Activated T-helper 1 cell treated with anti-CD3 and anti-CD28 coated beads, Interleukin-12 subunit alpha, Interleukin-12 subunit beta, Interleukin-2, Interleukin-4 antibody, amounts not matched to agents 30 ng/mL and 10 ng/mL and 1 ng/mL, durations not matched to agents 14 hours and 24 hours and 36 hours (primary cell): Measurements from ENCODE around the gene LIME1. TPM values are rescaled to one million over a fixed set of nuclear protein-coding genes. Genes with fewer than 3 reads are reported as not detected.
"Not testable (repeated sequence)": the region's sequence is repeated elsewhere in the genome, so short reads cannot be mapped to it uniquely, and the experiment has no call there.

Experiments
- DNase-seq: peaks from one replicate; pipeline ENCODE4 v3.0.0; 2021; ENCODE audit warnings: low spot score
- H3K27ac Mint-ChIP-seq: one replicate; pipeline ENCODE4 v1.8.0; 2021; ENCODE audit warnings: mild to moderate bottlenecking, mixed read lengths
- H3K27me3 Mint-ChIP-seq: one replicate; pipeline ENCODE4 v1.8.0; 2022; ENCODE audit warnings: mild to moderate bottlenecking, moderate library complexity, mixed read lengths; ENCODE audit not compliant: insufficient read depth
- H3K36me3 Mint-ChIP-seq: one replicate; pipeline ENCODE4 v1.8.0; 2021; ENCODE audit warnings: low read depth, mixed read lengths
- H3K4me1 Mint-ChIP-seq: one replicate; pipeline ENCODE4 v1.8.0; 2021; ENCODE audit warnings: low read depth, mixed read lengths
- H3K4me3 Mint-ChIP-seq: one replicate; pipeline ENCODE4 v1.8.0; 2021; ENCODE audit warnings: mild to moderate bottlenecking, moderate library complexity, mixed read lengths
- H3K9me3 Mint-ChIP-seq: one replicate; pipeline ENCODE4 v1.8.0; 2021; ENCODE audit warnings: mixed read lengths
- intact Hi-C: fragments of 100-400 bp; cut with micrococcal nuclease; formaldehyde crosslinking; loops from one replicate; pipeline ENCODE4 v1.15.1; 2024
- total RNA-seq: library from RNA; stranded (reverse); gene quantifications from 2 replicates; pipeline ENCODE4 v1.2.3, GENCODE V29; 2022

LIME1 gene
- total RNA-seq, 1 donor from 2014 or later: 12.1 TPM

DNA sequence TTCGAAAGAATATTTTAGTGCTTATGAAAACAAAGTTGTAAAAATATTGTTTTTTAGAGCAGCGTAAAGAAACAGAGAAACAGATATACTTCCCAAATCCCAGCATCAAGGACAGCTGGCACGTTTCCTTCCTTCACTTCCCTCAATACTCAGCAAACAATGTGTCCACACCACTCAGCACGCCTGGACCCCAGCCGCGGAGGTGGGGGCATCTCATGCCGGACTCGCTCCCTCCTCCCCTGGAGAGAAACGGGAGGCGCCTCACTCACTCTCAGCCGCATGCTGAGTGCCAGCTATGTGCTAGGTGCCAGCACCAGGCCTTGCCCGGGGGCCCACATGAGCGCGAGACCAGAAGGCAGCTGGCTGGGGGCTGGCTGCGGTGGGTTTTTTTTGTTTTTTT is 37.8 kb downstream of the LIME1 start:
- DNase-seq: no peak
- Mint-ChIP-seq H3K27ac (no peak overlapping the region), H3K36me3 (no peaks in the 10 kb centered on the region), H3K4me3 (no peak overlapping the region), H3K4me1 (no peaks in the 10 kb centered on the region), H3K9me3 (no peaks in the 10 kb centered on the region), H3K27me3 (peaks cover 4% of the 10 kb centered on the region)
- intact Hi-C loops: no loop called here

DNA sequence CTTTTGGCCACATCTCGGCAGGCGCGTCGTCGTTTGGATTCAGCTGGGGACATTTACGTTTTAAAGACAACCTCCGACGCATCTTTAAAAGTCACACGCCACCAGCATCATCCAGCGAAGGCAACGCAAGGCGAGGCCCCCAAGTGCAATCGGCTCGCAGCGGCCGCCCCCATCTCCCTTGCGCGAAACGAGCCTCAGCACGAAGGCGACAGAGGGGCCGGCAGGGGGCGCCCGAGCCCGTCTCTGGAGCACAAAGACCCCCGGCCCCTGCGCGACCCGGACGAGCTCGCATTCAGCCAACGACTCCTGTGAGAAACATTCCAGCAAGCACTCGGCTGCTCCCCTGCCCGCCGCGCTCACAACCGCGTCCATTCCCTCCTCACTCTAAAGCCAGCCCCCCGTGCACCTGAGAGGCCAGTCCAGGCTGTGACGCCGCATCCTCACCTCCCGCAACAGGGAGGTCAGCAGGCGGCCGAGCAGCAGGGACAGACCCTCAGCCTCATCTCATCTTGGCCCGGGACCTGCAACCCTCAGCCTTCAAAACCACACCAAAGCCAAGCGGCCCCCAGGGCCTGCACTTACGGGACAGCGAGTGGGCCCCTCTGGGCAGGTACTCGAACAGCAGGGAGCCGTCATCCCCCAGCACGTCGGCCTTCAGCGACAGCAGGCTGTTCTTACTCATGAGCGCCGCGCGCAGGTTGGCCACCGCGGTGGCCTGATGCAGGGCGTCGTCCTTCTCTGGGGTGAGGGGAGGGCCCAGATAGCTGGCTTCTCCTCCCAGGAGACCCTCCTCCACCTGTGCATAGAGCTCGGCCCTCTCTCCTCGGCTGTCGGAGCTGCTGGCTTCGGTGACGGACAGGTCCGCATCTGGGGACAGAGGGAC is 38.9 kb downstream of the LIME1 start:
- no peak overlapping the region for H3K27ac Mint-ChIP-seq
- H3K36me3 Mint-ChIP-seq: no peaks in the 10 kb centered on the region

DNA sequence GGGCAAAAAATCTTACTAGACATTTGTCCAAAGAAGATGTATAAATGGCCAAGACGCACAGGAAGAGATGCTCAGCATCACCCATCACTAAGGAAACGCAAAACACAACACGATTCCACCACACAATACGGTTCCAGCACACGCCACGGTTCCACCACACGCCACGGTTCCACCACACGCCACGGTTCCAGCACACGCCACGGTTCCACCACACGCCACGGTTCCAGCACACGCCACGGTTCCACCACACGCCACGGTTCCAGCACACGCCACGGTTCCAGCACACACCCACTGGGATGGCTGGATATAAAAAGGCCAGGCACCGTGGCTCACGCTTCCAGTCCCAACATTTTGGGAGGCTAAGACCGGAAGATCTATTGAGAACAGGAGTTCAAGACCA is 40.4 kb downstream of the LIME1 start:
- intact Hi-C loops, H3K9me3 Mint-ChIP-seq, H3K27ac Mint-ChIP-seq, H3K27me3 Mint-ChIP-seq, H3K4me1 Mint-ChIP-seq, H3K36me3 Mint-ChIP-seq, H3K4me3 Mint-ChIP-seq, DNase-seq: not testable (repeated sequence)

More for the DNA sequence above, 38.9 kb downstream of the LIME1 start:
- Mint-ChIP-seq H3K27me3 (peaks cover 3% of the 10 kb centered on the region), H3K9me3 (no peaks in the 10 kb centered on the region), H3K4me1 (no peaks in the 10 kb centered on the region), H3K4me3 (no peak overlapping the region)
- intact Hi-C loops: no loop called here
- no peak for DNase-seq

DNA sequence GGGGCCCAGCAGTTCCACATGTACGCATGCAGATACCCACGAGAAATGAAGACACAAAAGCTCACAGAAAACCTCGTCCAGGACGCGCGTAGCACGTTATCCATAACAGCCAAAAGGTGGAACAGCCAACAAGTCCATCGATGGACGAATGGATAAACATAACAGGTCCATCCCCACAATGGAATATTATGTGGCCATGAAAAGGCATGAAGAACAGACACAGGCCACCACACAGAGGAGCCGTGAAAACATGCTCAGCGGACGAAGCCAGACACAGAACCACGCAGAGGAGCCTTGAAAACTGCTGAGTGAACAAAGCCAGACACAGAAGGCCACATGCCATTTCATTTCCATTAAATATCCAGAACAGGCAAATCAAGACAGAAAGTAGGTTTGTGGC is 41.1 kb downstream of the LIME1 start:
- Mint-ChIP-seq H3K9me3 (no peaks in the 10 kb centered on the region), H3K4me3 (no peak overlapping the region)

DNA sequence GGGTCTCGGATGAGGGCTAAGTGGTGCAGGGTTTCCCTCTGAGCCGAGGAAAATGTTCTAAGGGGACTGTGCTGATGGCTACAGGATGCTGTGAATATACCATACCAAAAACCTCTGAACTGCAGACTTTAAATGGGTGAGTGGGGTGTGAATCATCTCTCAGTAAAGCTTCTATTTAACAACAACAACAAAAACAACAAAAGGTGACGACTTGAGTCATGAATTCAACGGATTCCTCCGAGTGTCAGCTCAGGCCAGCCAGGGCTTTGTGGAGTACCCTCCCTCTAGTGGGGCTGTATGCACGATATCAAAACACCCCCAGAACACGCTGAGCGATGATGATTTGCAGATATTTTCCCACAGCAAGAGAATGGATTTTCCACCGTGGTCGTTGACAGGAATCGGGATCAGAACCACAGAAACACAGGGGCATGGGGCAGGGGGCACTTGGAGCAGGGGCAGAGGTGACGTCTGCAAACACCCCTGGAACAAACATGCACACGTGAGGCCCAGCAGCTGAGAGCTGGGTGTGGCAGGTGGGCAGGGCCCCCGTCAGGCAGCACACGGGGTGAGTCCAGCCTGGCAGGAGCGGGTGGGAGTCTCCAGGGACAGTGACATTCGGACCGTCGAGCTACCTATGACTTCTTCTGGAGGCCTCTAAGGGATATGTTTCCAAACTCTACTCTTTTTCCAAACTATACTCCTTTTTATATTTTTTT is 41.7 kb downstream of the LIME1 start:
- Mint-ChIP-seq H3K27me3 (peaks cover 3% of the 10 kb centered on the region), H3K4me1 (peaks cover 7% of the 10 kb centered on the region), H3K9me3 (no peaks in the 10 kb centered on the region), H3K36me3 (no peaks in the 10 kb centered on the region), H3K4me3 (no peak overlapping the region), H3K27ac (no peak overlapping the region)
- DNase-seq: no peak
- intact Hi-C loops: no loop called here

More for the DNA sequence above, 41.1 kb downstream of the LIME1 start:
- peaks cover 6% of the 10 kb centered on the region for H3K4me1 Mint-ChIP-seq
- no peak overlapping the region for H3K27ac Mint-ChIP-seq
- H3K27me3 Mint-ChIP-seq: peaks cover 3% of the 10 kb centered on the region
- no peak for DNase-seq
- intact Hi-C loops: no loop called here
- H3K36me3 Mint-ChIP-seq: no peaks in the 10 kb centered on the region

DNA sequence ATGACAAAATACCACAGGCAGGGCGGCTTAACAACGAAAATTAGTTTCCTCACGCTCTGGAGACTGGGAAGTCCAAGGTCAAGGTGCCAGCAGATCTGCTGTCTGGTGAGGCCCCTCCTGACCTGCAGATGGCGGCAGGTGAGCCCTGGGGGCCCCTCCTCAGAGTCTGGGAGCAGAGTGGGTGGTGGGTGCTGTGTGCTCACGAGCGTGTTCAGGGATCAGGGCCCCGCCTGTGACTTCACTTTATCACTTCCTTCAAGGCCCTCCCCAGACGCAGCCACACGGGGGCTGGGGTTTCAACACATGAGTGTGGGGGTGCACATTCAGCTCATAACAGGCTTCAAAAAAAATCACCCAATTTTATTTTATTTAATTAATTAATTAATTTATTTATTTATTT is 42.4 kb downstream of the LIME1 start:
- H3K36me3 Mint-ChIP-seq: no peaks in the 10 kb centered on the region
- intact Hi-C loops: no loop called here
- no peaks in the 10 kb centered on the region for H3K9me3 Mint-ChIP-seq
- H3K27ac Mint-ChIP-seq: no peak overlapping the region
- no peak overlapping the region for H3K4me3 Mint-ChIP-seq
- peaks cover 7% of the 10 kb centered on the region for H3K4me1 Mint-ChIP-seq
- H3K27me3 Mint-ChIP-seq: peaks cover 3% of the 10 kb centered on the region
- DNase-seq: no peak

DNA sequence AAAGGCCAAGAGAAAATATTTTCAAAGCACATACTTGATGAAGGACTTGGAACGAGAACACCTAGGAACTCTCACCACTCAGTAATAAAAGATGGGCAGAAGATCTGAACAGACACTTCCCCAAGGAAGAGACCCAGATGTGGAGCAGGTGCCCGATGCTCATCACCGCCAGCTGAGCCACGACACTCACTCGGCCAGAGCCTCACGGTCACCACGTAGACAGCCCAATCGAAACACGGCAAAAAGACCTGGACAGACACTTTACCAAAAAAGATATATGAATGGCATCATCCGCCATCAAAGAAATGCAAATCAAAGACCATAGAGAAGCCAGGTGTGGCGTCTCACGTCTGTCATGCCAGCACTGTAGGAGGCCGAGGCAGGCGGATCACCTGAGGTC is 44.7 kb downstream of the LIME1 start:
- no peaks in the 10 kb centered on the region for H3K36me3 Mint-ChIP-seq
- H3K9me3 Mint-ChIP-seq: no peaks in the 10 kb centered on the region
- DNase-seq: no peak
- H3K27ac Mint-ChIP-seq: no peak overlapping the region
- peaks cover 3% of the 10 kb centered on the region for H3K27me3 Mint-ChIP-seq
- H3K4me3 Mint-ChIP-seq: no peak overlapping the region
- intact Hi-C loops: no loop called here
- peaks cover 7% of the 10 kb centered on the region for H3K4me1 Mint-ChIP-seq

DNA sequence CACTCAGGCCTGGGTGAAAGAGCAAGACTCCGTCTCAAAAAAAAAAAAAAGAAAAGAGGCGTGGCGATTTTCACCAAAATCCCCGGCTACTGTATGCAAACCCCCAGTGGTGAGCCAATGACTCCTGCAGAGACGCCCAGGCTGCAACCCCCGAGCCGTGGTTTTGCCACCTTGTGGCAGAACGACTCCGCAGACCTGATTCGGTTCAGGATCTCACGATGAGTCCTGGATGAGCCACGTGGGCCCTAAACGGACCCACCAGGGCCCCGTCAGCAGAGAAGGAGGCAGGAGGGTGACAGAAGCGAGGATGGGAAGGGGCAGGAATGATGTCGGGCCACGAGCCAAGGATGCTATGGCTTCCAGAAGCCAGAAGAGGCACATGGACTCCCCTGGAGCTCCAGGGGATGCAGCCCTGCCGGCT is 45.6 kb downstream of the LIME1 start:
- DNase-seq: no peak
- intact Hi-C loops: no loop called here
- peaks cover 3% of the 10 kb centered on the region for H3K27me3 Mint-ChIP-seq
- H3K4me1 Mint-ChIP-seq: peaks cover 7% of the 10 kb centered on the region
- H3K36me3 Mint-ChIP-seq: no peaks in the 10 kb centered on the region
- H3K9me3 Mint-ChIP-seq: no peaks in the 10 kb centered on the region
- H3K4me3 Mint-ChIP-seq: no peak overlapping the region
- H3K27ac Mint-ChIP-seq: no peak overlapping the region

DNA sequence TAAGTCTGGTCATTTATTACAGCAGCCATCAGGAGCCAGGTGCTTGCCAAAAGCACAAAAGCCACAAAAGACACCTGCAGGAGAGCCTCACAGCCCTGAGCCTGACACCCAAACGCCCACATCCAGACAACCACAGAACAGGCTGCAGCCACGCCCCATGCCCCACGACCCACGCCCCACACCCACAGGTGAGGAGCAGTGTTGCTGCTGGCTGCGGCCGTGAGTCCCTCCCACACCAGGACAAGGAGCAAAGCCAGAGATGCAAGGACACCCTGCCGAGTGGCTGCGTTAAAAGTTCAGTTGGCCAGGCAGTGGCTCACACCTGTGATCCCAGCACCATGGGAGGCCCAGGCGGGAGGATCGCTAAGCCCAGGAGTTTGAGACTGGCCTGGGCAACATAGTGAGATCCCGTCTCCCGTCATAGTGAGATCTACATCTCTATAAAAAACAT is 46.1 kb downstream of the LIME1 start:
- no peaks in the 10 kb centered on the region for H3K9me3 Mint-ChIP-seq
- intact Hi-C loops: no loop called here
- H3K4me1 Mint-ChIP-seq: peaks cover 7% of the 10 kb centered on the region
- DNase-seq: no peak
- H3K4me3 Mint-ChIP-seq: peak overlapping the region; percentile 22
- H3K27me3 Mint-ChIP-seq: peaks cover 4% of the 10 kb centered on the region
- H3K27ac Mint-ChIP-seq: no peak overlapping the region
- H3K36me3 Mint-ChIP-seq: no peaks in the 10 kb centered on the region

DNA sequence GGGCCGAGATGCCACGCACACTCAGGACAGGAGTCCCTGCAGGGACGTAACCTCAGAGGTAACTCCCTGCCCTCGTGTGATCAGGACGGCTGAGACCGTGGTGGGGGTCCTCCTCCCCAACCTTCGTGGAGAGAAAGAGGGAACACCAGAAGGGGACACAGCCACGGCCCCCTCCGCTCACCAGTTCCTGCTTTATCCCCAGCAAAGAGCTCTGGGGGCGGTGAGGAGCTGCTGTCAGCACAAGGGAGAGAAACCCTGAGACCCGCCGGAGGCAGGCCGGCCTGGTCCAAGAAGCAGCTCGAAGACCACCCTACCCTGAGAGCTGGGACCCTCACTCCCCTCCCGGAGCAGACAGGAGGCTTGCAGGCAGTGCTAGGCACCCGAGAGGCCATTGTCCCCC is 47.5 kb downstream of the LIME1 start:
- Mint-ChIP-seq H3K4me3 (no peak overlapping the region), H3K27me3 (peaks cover 8% of the 10 kb centered on the region), H3K27ac (no peak overlapping the region), H3K4me1 (peaks cover 7% of the 10 kb centered on the region), H3K36me3 (no peaks in the 10 kb centered on the region), H3K9me3 (no peaks in the 10 kb centered on the region)
- no peak for DNase-seq
- intact Hi-C loops: no loop called here

DNA sequence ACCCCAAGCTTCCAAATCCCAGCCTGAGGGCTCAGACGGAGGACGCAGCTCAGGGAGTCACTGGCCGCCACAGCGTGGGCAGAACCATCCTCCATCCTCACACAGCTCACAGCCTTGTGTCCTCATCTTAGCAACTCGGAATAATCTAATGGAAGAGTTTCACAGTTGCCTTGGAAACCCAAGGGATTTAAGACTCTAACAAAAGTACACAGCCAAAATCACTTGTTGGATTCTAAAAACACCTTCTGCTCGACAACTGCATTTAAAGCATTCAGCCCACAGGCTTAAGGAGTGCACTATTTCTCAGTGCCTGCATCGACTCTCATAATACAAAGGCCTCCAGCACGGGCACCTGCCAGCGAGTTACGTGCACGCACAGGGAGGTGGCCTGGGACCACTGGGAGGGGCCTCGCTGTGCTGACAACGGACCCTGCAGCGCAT is 49.2 kb downstream of the LIME1 start:
- Mint-ChIP-seq H3K27ac (no peak overlapping the region), H3K27me3 (peaks cover 8% of the 10 kb centered on the region), H3K4me3 (no peak overlapping the region), H3K4me1 (peaks cover 7% of the 10 kb centered on the region), H3K9me3 (no peaks in the 10 kb centered on the region), H3K36me3 (no peaks in the 10 kb centered on the region)
- intact Hi-C loops: loop anchor here (1.0 to 5.0 kb wide), 3 partner anchors 79 to 272 kb away; no protein-coding TSS in a partner anchor
- DNase-seq: no peak

DNA sequence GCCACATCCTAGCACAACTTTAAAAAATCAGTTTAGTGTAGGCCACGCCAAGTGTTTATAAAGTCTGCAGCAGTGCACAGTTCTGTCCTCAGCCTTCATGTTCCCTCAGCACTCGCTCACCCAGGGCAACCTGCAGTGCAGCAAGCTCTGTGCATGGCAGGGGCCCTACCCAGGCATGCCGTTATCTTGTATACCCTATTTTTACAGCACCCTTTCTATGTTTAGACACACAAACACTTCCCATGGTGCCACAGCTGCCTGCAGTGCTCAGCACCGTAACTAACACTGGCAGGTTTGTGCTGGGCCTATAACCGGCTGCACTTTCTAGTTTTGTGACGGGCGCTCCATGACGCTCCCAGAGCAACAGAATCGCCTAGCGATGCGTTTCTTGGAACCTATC is 50.8 kb downstream of the LIME1 start:
- no peak for DNase-seq
- no peaks in the 10 kb centered on the region for H3K36me3 Mint-ChIP-seq
- no peaks in the 10 kb centered on the region for H3K9me3 Mint-ChIP-seq
- H3K27me3 Mint-ChIP-seq: peaks cover 5% of the 10 kb centered on the region
- H3K27ac Mint-ChIP-seq: no peak overlapping the region
- peaks cover 5% of the 10 kb centered on the region for H3K4me1 Mint-ChIP-seq
- H3K4me3 Mint-ChIP-seq: no peak overlapping the region
- intact Hi-C loops: loop anchor here (5.0 kb wide), 2 partner anchors 185 to 270 kb away; no protein-coding TSS in a partner anchor

DNA sequence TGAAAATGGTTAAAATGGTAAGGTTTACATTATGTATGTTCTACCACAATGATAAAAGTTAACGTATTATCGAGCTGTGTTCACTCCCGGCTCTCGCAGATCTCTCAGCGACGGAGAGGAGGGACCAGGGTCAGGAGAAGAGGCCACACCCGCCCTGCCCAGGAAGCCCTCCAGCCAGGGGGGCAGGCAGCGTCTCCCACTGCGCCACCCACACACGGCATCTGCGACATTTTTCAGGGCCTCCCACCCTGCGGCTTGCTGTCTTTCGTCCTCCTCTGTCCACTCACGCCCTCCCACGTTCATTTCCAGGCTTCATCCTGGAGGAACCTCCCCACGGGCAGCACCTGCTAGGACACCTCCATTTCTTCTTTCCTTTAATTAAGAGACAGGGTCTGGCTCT is 51.3 kb downstream of the LIME1 start:
- Mint-ChIP-seq H3K4me3 (no peak overlapping the region), H3K9me3 (no peaks in the 10 kb centered on the region), H3K27me3 (peaks cover 5% of the 10 kb centered on the region), H3K27ac (no peak overlapping the region), H3K4me1 (peaks cover under 1% of the 10 kb centered on the region), H3K36me3 (no peaks in the 10 kb centered on the region)
- no peak for DNase-seq
- intact Hi-C loops: loop anchor here (5.0 kb wide), 2 partner anchors 185 to 270 kb away; no protein-coding TSS in a partner anchor
